ENCODE measurements around the gene VAT1.
A peak's percentile ranks its signal among the peaks of the same experiment; 100 is the strongest.

DNA sequence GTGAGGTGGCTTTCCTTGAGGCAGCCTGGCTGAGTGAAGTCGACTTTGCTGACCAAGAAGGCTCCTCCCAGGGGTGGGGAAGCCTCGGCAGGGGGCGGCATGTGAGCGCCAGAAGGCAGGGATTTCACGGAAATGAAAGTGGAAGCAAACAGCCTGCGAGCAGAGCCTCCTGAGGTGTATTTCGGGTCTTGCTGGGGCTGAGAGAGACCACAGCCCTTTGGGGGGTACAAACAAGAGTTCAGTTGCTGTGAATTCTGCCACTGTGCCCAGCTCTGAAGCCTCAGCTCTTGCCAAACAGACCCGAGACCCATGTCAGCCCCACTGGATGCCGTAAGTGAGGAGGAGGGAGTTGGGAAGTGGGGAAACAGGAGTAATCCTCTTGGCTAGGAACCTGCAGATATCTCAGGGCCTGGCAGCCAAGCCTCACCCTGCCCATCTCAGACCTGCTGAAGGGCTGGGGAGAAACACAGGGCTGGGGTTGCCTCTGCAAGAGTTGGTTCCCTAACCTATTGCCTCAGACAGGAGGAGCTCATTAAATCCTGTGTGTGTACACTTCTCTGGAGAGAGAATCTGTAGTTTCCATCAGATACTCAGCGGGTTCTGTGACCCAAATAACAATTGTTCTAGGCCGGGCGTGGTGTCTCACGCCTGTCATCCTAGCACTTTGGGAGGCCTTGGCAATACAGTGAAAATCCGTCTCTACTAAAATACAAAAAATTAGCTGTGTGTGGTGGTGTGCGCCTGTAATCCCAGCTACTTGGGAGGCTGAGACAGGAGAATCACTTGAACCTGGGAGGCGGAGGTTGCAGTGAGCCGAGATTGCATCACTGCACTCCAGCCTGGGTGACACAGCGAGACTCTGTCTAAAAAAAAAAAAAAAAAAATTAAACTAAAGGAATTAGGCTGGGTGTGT is 15.3 kb downstream of the VAT1 start, which contains the start of gene IFI35:
- TF ChIP-seq POLR2AphosphoS5 (IDR thresholded peaks at IDR 0.05), result peak; percentile 86
- TF ChIP-seq POLR2A (IDR thresholded peaks at IDR 0.05), result peak; percentile 41
- TF ChIP-seq, protein P1, sequence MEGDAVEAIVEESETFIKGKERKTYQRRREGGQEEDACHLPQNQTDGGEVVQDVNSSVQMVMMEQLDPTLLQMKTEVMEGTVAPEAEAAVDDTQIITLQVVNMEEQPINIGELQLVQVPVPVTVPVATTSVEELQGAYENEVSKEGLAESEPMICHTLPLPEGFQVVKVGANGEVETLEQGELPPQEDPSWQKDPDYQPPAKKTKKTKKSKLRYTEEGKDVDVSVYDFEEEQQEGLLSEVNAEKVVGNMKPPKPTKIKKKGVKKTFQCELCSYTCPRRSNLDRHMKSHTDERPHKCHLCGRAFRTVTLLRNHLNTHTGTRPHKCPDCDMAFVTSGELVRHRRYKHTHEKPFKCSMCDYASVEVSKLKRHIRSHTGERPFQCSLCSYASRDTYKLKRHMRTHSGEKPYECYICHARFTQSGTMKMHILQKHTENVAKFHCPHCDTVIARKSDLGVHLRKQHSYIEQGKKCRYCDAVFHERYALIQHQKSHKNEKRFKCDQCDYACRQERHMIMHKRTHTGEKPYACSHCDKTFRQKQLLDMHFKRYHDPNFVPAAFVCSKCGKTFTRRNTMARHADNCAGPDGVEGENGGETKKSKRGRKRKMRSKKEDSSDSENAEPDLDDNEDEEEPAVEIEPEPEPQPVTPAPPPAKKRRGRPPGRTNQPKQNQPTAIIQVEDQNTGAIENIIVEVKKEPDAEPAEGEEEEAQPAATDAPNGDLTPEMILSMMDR (IDR thresholded peaks at IDR 0.05), result peak in 3 of 4 experiments; percentile 51 to 53 (median 52)

Data from prostate gland (tissue), 2 donors.